Nephron (organoid): ENCODE measurements around the gene RRN3.

Experiments used
- H3K27ac Mint-ChIP-seq, 3 experiments: 2 replicates each; pipeline ENCODE4 v1.8.0; 2020; ENCODE audit warnings: mixed read lengths in 3 of 3, mild to moderate bottlenecking in 2 of 3, moderate library complexity in 1 of 3
- H3K27me3 Mint-ChIP-seq: 2 replicates; pipeline ENCODE4 v1.8.0; 2021; ENCODE audit warnings: low read depth, mild to moderate bottlenecking, moderate library complexity, mixed read lengths
- H3K36me3 Mint-ChIP-seq: 2 replicates; pipeline ENCODE4 v1.8.0; 2020; ENCODE audit warnings: low read depth, mixed read lengths
- H3K4me1 Mint-ChIP-seq: 2 replicates; pipeline ENCODE4 v1.8.0; 2020; ENCODE audit warnings: mixed read lengths
- H3K4me3 Mint-ChIP-seq, 3 experiments: 2 replicates each; pipeline ENCODE4 v1.8.0; 2020; ENCODE audit warnings: mild to moderate bottlenecking in 3 of 3, mixed read lengths in 3 of 3, moderate library complexity in 2 of 3
- H3K9me3 Mint-ChIP-seq: 2 replicates; pipeline ENCODE4 v1.8.0; 2020; ENCODE audit warnings: mixed read lengths
- TF ChIP-seq, protein P1 (sequence below), 3 experiments: fragments of 200-600 bp; sonication (generic); IDR thresholded peaks; one replicate each; pipeline ENCODE4 v1.5.0; 2021; ENCODE audit warnings: antibody characterized with exemption in 3 of 3; ENCODE audit not compliant: unreplicated experiment in 3 of 3

The RRN3 gene

DNA sequence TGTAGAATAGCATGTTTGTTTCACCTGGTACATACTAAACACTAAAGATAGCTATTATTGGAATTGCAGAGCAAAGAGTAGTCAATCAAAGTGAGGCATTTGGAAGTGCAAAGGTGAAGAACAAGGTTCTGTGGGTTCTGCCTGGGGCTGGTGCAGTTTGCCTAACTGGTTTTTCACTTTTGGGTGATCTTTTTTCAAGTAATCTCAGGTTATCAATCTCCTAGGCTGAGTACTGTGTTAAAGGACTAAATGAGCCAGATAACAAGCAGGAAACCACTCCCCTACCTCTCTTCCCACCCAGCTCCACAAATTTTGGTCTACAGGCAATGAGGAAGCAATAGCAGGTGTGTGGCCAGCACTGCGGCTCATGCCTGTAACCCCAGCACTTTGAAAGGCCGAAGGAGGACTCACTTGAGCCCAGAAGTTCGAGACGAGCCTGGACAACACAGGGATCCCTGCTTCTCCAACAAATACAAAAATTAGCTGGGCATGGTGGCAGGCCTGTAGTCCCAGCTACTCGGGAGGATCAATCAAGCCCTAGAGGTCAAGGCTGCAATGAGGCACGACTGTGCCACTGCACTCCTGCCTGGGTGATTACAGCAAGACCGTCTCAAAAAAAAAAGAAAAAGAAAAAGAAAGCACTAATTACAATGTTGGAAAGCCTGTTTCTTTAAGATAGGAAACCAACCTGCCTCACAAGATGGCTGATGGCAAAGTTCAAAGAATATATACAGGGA, 36.2 kb downstream of the RRN3 start:
- Mint-ChIP-seq H3K4me3 (peak overlapping the region; percentile 3 to 45 (median 10)), H3K4me1 (peaks cover 13% of the 10 kb centered on the region), H3K36me3 (peaks cover 40% of the 10 kb centered on the region), H3K9me3 (no peaks in the 10 kb centered on the region), H3K27me3 (no peaks in the 10 kb centered on the region), H3K27ac (no peak overlapping the region)
- TF ChIP-seq, protein P1, sequence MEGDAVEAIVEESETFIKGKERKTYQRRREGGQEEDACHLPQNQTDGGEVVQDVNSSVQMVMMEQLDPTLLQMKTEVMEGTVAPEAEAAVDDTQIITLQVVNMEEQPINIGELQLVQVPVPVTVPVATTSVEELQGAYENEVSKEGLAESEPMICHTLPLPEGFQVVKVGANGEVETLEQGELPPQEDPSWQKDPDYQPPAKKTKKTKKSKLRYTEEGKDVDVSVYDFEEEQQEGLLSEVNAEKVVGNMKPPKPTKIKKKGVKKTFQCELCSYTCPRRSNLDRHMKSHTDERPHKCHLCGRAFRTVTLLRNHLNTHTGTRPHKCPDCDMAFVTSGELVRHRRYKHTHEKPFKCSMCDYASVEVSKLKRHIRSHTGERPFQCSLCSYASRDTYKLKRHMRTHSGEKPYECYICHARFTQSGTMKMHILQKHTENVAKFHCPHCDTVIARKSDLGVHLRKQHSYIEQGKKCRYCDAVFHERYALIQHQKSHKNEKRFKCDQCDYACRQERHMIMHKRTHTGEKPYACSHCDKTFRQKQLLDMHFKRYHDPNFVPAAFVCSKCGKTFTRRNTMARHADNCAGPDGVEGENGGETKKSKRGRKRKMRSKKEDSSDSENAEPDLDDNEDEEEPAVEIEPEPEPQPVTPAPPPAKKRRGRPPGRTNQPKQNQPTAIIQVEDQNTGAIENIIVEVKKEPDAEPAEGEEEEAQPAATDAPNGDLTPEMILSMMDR (IDR thresholded peaks at IDR 0.05; ENCODE audit: unreplicated experiment in 3 of 3): no peak

DNA sequence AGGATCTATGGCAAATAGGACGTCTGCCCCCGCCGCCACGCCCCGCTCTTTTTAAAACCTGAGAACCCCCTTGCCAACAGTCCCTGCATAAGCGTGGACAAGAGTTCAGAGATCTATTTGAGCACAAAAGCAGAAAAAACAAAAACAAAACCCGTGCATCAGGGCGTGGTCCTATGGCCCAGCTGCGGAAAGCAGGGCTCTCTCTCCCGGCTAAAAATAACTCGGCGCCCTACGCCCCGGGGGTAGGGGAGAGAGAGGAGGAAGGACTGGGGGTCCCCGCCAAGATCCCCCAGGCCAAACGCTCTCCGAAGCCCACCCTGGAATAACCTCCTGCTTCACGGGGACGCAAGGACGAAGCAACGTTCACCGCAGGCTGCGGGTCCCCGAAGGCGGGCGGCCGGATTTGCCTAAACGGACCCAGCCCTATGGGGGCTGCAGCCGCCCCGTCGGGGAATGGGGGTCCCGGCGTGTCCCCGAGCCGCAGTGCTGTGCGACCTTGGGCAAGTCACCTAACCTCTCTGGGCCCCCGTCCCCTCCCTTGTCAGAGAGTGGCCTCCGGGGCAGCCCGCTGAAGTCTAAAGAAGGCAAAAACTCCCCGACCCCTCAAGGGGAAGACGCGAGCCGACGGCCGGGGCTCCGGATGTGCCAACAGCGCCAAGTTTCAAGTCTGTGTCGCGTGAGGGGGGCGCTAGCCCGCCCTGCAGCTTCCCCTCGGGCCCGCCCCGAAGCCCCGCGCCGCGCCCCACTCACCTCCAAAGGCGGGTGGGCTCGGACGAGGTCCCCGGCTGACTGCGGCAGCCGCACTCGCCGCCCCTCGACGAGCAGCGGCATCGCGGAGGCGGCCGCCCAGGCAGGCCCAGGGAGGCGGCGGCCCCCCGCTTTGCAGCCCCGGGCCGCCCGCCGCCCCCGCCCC, 38.7 kb downstream of the RRN3 start:
- H3K27me3 Mint-ChIP-seq: no peaks in the 10 kb centered on the region
- no peaks in the 10 kb centered on the region for H3K9me3 Mint-ChIP-seq
- H3K27ac Mint-ChIP-seq: peak overlapping the region in 2 of 3 experiments; percentile 0 to 57
- H3K4me3 Mint-ChIP-seq: peak overlapping the region; percentile 87 to 94 (median 88)
- TF ChIP-seq, protein P1 (IDR thresholded peaks at IDR 0.05; ENCODE audit: unreplicated experiment in 3 of 3): peak in 1 of 3 experiments; percentile 20
- H3K36me3 Mint-ChIP-seq: peaks cover 18% of the 10 kb centered on the region
- peaks cover 13% of the 10 kb centered on the region for H3K4me1 Mint-ChIP-seq

DNA sequence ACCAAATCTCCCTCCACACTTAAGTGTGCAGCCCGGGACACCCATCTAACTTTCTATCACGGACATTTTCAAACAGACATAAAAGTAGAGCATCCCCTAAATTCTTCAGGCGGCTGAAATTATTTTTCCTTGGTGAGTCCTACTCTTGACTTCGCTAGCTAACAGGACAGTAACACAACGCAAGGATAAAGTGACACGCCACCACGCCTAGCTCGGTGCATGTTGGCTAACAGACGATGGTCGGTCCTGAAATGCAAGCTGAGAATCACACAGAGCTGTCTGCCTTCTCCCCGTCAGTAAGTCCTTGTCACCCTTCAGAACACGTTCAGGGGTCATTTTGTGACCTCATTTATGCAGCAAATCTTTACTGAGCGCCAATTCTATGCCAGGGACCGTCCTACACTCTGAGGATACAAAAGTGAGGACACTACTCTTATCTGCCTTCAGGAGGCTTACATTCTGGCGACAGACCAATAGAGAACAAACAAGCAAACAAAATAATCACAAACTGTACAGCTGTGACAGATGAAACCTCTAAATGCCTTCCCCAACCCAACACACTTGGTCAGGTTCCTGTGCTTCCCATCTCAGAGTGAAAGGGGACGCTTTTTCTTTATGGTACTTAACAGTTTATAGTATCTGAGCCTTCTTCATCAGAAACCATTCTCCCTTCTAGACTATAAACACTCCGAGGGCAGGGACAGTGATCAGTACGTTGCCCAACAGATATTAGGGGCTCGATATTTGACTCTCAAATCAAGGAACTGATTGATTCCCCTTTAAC, 39.5 kb downstream of the RRN3 start:
- TF ChIP-seq, protein P1 (IDR thresholded peaks at IDR 0.05; ENCODE audit: unreplicated experiment in 3 of 3): no peak
- no peaks in the 10 kb centered on the region for H3K9me3 Mint-ChIP-seq
- peaks cover 13% of the 10 kb centered on the region for H3K4me1 Mint-ChIP-seq
- H3K4me3 Mint-ChIP-seq: peak overlapping the region; percentile 87 to 94 (median 88)
- no peaks in the 10 kb centered on the region for H3K27me3 Mint-ChIP-seq
- peak overlapping the region in 2 of 3 experiments; percentile 0 to 57 for H3K27ac Mint-ChIP-seq
- H3K36me3 Mint-ChIP-seq: peaks cover 12% of the 10 kb centered on the region

DNA sequence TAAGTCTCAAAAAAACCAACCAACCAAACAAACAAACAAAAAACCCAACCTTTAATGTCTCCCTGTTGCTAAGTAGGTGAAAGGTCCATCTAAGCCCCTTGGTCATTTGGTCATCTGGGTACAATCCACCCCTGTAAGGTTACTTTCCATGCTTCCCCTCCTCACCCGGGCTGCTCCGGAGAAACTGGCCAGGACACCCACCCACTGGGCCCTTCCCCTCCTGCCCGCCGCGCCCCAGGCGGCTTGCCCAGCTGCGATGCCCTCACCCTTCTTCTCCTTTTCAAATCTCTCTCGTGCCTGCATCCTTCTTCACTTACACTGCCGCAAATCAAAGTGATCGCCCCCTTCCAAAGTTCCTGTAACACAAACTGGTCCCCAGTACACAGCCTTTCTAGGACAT, 40.2 kb downstream of the RRN3 start:
- no peaks in the 10 kb centered on the region for H3K27me3 Mint-ChIP-seq
- H3K9me3 Mint-ChIP-seq: no peaks in the 10 kb centered on the region
- peak overlapping the region; percentile 87 to 94 (median 88) for H3K4me3 Mint-ChIP-seq
- TF ChIP-seq, protein P1 (IDR thresholded peaks at IDR 0.05; ENCODE audit: unreplicated experiment in 3 of 3): no peak
- peaks cover 13% of the 10 kb centered on the region for H3K4me1 Mint-ChIP-seq
- peak overlapping the region in 2 of 3 experiments; percentile 0 to 11 for H3K27ac Mint-ChIP-seq
- H3K36me3 Mint-ChIP-seq: peaks cover 7% of the 10 kb centered on the region

DNA sequence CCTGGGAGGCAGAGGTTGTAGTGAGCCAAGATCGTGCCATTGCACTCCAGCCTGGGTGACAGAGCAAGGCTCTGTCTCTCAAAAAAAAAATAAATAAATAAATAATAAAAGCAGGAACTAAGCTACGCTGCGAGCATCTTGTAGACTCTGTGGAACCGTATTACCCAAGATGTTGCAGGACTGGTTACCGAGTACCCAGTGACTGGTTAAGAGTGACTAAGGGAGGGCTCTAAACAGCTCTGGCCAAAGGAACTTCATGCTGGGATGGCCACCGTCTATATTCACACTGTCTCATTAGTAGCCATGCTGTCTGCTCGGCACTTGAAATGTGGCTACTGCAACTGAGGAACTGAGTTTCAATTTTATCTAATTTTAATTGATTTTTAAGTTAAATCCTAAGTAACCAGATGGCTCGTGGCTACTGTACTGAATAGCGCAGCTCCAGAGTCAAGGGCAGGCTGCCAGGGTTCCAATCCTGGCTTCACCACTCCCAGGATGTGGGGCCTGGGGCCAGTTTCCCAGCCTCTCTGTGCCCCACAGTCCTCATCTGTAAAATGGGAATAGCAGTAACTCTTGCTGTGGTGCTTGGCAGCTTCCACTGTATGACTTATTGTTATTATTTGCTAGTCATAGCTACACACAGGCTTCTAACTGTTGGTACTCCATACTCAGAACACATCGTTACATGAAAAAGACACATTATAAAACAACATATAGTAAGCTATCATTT, 41.2 kb downstream of the RRN3 start:
- H3K27ac Mint-ChIP-seq: no peak overlapping the region
- H3K27me3 Mint-ChIP-seq: no peaks in the 10 kb centered on the region
- H3K9me3 Mint-ChIP-seq: no peaks in the 10 kb centered on the region
- H3K4me1 Mint-ChIP-seq: peaks cover 13% of the 10 kb centered on the region
- no peak overlapping the region for H3K4me3 Mint-ChIP-seq
- peaks cover under 1% of the 10 kb centered on the region for H3K36me3 Mint-ChIP-seq
- TF ChIP-seq, protein P1 (IDR thresholded peaks at IDR 0.05; ENCODE audit: unreplicated experiment in 3 of 3): no peak
